ENCODE data around the gene PCDHA5.

Gene PCDHA5

DNA sequence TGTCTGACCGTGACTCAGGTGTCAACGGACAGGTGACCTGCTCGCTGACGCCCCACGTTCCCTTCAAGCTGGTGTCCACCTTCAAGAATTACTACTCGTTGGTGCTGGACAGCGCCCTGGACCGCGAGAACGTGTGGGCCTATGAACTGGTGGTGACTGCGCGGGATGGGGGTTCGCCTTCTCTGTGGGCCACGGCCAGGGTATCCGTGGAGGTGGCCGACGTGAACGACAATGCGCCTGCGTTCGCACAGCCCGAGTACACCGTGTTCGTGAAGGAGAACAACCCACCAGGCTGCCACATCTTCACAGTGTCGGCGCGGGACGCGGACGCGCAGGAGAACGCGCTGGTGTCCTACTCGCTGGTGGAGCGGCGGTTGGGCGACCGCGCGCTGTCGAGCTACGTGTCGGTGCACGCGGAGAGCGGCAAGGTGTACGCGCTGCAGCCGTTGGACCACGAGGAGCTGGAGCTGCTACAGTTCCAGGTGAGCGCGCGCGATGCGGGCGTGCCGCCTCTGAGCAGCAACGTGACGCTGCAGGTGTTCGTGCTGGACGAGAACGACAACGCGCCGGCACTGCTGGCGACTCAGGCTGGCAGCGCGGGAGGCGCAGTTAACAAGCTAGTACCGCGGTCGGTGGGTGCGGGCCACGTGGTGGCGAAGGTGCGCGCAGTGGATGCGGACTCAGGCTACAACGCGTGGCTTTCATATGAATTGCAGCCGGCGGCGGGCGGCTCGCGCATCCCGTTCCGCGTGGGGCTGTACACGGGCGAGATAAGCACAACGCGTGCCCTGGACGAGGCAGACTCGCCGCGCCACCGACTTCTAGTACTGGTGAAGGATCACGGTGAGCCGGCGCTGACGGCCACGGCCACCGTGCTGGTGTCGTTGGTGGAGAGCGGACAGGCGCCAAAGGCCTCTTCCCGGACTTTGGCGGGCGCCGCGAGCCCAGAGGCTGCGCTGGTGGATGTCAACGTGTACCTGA lies 49.1 kb downstream of the PCDHA5 start:
- TF ChIP-seq, protein P1, sequence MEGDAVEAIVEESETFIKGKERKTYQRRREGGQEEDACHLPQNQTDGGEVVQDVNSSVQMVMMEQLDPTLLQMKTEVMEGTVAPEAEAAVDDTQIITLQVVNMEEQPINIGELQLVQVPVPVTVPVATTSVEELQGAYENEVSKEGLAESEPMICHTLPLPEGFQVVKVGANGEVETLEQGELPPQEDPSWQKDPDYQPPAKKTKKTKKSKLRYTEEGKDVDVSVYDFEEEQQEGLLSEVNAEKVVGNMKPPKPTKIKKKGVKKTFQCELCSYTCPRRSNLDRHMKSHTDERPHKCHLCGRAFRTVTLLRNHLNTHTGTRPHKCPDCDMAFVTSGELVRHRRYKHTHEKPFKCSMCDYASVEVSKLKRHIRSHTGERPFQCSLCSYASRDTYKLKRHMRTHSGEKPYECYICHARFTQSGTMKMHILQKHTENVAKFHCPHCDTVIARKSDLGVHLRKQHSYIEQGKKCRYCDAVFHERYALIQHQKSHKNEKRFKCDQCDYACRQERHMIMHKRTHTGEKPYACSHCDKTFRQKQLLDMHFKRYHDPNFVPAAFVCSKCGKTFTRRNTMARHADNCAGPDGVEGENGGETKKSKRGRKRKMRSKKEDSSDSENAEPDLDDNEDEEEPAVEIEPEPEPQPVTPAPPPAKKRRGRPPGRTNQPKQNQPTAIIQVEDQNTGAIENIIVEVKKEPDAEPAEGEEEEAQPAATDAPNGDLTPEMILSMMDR (IDR thresholded peaks at IDR 0.05; ENCODE audit: insufficient read depth, low read length, missing control alignments): no peak
- ChIA-PET CTCF (no interaction called here), POLR2A (no interaction called here)
- H3K4me3 ChIP-seq (ENCODE audit: low read depth, low read length): no peak overlapping the region
- no peak for DNase-seq (ENCODE audit: low read depth, low spot score)

Data from AG04449 (cell line).